D721Med (cell line): Measurements from ENCODE around the gene DPEP2.

ENCODE experiments used
- DNase-seq: peaks from one replicate; pipeline ENCODE4 v3.0.0; 2011; ENCODE audit warnings: low spot score; ENCODE audit not compliant: insufficient read length
- FAIRE-seq: peaks from 2 replicates; lab custom pipeline; 2011; peaks lifted over from hg19 to GRCh38; lab: Jason Lieb, UNC
- TF ChIP-seq, protein P1 (sequence below): IDR thresholded peaks from 2 replicates; pipeline ENCODE4 v1.5.1; 2012; ENCODE audit warnings: mild to moderate bottlenecking, control low read depth; ENCODE audit not compliant: insufficient read depth; ENCODE audit errors: missing control alignments

Gene DPEP2

DNA sequence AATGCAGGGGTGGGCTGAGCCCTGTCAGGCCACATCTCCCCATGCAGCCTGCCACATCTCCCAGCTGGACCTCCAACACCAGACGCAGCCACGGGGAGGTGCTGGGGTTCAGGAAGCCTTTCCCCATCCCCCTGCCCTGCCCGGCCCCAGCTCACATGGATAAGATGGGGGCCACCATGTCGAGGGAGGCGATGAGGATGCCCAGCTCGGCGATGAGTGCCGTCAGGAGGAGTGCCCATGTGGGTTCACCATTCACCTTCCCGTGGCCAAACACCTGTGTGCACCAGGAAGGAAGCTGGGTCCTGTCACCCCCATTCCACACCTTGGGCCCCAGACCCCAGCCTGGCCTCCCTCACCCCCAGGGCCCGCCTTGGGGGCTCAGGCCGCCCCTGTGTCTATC lies 49.6 kb downstream of the DPEP2 start:
- FAIRE-seq: no peak
- DNase-seq: no peak
- TF ChIP-seq, protein P1, sequence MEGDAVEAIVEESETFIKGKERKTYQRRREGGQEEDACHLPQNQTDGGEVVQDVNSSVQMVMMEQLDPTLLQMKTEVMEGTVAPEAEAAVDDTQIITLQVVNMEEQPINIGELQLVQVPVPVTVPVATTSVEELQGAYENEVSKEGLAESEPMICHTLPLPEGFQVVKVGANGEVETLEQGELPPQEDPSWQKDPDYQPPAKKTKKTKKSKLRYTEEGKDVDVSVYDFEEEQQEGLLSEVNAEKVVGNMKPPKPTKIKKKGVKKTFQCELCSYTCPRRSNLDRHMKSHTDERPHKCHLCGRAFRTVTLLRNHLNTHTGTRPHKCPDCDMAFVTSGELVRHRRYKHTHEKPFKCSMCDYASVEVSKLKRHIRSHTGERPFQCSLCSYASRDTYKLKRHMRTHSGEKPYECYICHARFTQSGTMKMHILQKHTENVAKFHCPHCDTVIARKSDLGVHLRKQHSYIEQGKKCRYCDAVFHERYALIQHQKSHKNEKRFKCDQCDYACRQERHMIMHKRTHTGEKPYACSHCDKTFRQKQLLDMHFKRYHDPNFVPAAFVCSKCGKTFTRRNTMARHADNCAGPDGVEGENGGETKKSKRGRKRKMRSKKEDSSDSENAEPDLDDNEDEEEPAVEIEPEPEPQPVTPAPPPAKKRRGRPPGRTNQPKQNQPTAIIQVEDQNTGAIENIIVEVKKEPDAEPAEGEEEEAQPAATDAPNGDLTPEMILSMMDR: no peak

DNA sequence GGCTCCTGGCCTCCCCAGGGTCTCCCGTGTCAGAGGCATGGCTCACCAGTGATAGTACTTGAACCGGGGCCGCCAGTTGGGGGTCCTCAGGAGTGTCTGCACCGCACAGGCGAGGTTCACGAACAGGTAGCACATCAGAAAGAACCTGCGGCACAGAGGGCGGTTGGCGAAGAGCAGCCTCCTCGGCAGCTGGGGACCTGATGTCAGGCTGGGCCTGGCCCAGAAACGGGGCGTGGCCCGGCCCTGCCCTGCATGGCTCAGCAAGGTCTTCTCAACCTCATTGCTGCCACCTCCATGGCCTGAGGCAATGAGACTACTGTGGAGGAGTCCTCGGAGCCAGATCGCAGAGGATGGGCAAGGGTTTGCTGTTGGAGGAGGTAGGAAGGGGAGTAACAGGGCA lies 51.3 kb downstream of the DPEP2 start:
- FAIRE-seq (no peak), DNase-seq (no peak)
- TF ChIP-seq, protein P1: no peak

DNA sequence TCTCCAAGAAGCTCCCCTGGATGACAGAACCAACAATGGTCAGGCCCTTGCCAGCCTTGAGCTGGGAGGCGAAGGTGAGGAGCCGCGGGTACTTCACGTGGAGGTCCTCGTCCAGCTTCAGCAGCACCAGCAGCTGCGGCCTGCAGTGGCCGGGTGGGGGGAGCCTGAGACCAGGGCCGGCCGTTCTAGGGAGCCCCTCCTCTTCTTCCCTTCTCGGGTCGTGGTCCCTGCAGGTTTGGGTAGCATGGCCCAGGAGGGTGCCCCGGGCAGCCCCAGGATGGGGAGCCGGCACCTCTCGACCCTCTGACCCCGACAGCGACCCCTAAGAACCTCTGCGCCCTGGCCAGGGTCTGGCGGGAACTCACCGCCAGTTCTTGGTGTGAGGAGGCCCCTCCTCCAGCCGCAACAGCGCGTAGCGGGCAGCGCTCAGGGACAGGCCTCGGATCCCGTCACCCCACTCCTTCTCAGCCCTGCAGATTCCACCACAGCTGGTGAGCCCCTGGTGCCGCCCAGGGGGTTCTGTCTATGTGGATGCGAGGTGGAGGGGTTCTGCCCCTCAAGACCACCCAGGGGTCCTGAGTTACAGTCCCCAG lies 52.2 kb downstream of the DPEP2 start:
- TF ChIP-seq, protein P1: no peak
- FAIRE-seq: no peak
- DNase-seq: no peak

DNA sequence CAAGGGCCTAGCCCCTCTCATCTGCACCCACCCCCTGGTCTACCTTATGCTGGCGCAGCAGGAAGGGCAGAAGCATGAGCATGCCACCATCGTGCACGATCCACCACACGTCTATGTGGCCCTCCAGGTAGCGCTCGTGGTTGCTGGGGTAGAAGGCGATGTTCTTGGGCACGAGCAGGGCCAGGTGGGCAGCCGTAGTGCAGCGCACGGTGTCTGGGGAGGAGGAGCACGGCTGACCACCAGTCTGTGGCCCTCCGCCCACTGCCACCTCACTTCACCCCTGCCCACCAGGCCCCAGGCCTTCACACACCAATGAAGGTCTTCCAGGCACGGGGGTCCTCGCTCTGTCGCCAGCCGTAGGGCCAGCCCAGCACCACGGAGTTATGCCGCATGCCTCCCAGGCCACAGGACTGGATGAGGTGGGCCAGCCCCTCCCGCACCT lies 53.1 kb downstream of the DPEP2 start:
- TF ChIP-seq, protein P1: no peak
- no peak for FAIRE-seq
- DNase-seq: no peak

DNA sequence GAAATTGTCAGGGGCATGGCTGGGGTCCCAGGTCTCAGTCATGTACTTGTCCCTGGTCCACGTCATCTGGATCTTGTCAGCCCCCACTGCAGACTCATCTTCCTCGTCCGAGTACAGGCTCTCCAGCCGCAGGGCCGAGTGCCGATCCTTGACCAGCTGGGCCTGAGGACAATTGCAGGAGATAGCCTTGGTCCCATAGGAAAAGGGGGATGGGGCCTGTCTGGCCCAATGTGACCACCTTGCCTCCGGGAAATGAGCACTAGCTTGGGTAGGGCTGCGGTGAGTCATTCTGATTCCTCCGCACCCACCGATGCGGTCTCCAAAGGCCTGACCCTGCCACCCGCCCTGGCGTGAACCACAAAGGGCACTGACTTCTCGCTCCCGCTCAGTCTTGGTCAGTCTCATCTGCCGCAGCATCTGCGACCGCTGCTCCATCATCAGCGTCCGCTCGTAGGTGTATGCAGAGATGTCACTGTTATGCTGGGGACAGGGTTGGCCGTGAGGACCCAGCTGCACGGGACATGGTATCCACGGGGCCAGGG lies 53.8 kb downstream of the DPEP2 start:
- TF ChIP-seq, protein P1: no peak

DNA sequence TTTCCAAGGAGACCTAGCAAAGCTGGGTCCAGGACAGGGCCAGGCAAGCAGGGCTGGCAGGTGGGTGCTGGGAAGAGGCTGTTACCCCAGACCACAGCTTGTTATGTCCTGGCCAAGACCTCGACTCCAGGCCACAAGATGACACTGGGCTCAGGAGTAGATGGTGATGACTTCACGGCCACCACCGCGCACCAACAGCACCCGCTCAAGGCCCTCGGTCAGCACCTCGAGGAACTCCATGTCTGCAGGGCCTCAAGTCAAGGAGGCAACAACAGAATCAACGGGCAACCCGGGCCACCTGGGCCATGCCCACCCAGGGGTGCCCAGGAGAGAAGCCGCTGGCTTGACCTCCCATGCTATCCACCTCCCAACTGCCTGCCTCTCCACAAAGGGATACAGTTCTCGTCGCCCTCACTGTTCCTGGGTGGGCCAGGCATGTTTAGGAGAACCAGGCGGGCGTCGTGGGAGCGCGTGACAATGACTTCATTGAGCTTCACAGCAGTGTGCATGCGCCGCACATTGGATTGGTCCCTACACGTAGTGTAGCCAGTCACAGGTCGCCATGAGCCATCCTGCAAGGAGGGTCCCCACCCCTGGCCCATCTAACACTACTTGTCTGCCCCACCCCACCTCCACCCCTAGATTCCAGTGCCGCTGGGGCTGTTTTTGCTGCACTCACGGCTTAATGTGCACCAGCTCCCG lies 54.4 kb downstream of the DPEP2 start:
- TF ChIP-seq, protein P1: no peak
- FAIRE-seq (no peak), DNase-seq (no peak)

More for the DNA sequence above, 53.8 kb downstream of the DPEP2 start:
- FAIRE-seq (no peak), DNase-seq (no peak)
